ENCODE measurements around the gene THADA.

- TF ChIP-seq CTCF (IDR thresholded peaks at IDR 0.05; ENCODE audit: insufficient read depth, low read length): no peak
- TF ChIP-seq POLR2AphosphoS5 (IDR thresholded peaks at IDR 0.05; ENCODE audit: low read depth): no peak
Measured at GRCh38 chr2:43458014-43458628, 137.7 kb downstream of the THADA start.

All from HL-60 (cell line).